ENCODE results near the gene FRMD1.
"Not testable (repeated sequence)": the region's sequence is repeated elsewhere in the genome, so short reads cannot be mapped to it uniquely, and the experiment has no call there.

FRMD1 gene

DNA sequence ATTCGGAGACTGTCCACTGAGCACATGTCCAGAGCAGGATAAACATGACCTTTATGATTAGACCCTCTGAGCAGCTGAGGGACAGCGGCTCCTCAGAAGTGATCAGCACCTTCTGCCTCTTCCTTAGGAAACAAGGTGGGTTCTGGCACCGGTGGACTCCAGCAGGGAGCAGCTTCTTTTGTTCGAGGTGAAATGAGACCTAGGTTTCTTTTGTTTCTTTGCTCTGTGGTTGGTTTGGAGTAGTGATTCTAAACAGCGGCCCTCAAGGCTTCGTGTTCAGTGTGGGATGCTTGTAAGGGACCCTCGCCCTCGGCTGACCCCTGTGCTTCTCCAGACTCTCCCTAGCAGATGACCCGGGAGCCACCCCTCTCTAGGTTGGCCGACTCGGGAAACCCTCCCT is 14.6 kb upstream of the FRMD1 start:
- DNase-seq, result no peak

DNA sequence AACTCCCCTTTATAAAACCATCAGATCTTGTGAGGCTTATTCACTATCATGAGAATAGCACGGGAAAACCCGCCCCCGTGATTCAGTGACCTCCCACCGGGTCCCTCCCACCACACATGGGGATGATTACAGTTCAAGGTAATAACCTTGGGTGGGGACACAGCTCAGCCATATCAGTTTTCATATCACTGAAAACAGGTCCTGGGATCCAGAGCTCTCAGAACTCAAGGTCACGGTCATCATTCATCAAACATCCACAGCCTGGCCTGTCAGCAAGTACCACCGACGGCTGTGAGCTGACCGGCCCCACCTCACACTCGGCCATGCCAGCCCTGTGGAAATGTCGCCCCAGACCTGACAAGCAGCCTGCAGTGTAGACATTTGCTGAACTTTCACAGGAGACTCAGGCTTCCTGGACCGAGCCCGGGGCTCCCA is 14.1 kb upstream of the FRMD1 start:
- DNase-seq, result no peak

DNA sequence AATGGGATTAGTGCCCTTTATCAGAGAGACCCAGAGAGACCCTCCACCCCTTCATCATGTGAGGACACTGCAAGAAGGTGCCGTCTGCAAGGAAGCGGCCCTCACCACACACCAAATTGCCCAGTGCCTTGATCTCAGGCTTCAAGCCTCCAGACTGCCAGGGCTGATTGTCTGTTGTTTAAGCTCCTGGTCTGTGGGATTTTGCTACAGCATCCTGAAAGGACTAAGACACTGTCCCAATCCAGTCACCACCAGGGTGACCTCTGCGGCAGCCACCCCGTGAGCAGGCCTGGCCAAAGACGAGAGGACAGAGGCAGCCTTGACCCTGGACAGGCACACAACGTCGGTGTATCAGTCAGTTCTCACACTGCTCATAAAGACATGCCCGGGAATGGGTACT is 13.5 kb upstream of the FRMD1 start:
- DNase-seq, result no peak

DNA sequence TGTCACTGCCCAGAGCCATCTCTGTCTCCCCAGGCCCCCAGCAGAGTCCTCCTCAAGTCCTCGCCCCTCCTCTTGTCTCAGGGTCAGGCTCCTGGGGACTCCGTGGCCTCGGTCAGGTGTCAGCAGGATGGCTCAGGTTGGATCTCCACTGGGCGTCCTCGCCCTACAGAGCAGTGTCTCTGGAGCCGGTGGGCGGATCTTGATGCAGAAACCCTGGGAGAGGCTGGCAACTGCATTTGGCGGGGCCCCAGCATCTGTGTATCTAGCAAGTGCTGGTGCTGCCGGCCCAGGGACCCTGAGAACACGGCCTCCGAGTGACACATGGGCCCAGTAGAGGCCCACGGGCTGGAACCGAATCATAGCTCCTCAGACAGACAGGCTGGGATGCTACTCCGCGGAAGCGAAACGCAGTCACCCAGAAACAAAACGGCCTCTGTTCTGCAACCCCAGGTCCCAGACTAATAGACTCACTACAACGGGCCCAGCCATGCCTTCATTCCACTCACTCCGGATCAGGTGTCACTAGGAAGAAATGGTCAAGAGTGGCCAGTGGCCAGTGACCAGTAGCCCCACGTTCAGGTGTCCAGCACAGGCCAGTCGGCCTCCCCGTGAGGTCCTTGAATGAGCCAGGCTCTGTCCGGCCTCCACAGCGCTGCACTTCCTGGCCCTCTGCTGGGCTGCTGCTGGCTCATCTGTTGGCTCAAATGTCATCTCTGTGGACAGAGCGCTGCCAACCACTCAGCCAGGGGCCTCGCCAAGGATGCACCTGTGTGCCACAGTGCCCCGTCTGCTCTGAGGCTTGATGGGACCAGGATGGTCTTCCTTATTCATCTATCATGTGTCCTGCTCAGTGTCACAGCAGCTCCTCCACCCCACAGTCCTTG is 12.6 kb upstream of the FRMD1 start:
- DNase-seq, result no peak

DNA sequence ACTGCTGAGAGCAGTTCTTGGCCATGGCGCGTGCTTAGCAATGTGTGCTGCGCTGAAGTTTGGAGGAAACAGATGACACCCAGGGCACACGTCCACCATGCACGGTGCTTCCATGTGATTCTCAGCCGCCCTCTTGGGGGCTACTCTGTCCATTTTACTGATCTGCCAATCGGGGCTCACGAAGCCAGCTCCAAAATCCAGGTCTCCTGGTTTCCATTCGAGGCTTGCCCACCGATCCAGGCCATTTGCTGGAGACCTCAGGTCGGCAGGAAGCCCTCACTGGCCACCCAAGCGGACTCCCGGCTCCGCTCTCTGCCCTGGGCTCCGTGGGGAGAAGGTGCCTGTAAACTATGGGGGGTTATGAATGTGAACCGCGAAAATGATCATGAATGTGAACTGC is 11.7 kb upstream of the FRMD1 start:
- no peak for DNase-seq

DNA sequence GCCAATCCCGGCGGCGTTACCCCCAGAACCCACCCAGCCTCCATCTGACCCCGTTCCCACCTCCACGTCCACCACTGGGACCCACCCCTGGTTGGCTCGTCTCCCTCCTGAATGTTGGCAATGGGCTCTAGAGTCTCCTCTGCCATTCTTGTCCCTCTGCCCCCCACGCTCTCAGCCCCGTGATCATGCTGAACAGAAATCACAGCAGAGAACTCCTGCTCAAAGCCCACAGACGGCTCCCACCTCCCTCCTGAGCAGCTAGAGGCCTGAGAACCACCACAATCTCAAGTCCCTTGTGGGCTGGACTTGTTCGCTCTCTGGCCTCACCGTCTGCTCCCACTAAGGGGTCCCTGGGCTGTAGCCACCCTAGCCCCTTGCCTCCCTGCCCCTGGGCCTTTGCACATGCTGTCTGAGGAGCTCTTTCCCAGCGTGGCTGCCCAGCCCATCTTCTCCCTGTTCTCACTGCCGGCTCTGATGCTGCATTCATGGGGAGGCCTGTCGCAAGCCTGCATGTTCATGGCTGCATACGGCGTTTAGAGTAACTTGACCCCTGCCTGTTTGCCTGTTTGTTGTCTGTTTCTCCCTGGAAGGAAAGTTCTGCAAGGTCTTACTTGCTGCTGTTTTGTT is 11.2 kb upstream of the FRMD1 start:
- no peak for DNase-seq

DNA sequence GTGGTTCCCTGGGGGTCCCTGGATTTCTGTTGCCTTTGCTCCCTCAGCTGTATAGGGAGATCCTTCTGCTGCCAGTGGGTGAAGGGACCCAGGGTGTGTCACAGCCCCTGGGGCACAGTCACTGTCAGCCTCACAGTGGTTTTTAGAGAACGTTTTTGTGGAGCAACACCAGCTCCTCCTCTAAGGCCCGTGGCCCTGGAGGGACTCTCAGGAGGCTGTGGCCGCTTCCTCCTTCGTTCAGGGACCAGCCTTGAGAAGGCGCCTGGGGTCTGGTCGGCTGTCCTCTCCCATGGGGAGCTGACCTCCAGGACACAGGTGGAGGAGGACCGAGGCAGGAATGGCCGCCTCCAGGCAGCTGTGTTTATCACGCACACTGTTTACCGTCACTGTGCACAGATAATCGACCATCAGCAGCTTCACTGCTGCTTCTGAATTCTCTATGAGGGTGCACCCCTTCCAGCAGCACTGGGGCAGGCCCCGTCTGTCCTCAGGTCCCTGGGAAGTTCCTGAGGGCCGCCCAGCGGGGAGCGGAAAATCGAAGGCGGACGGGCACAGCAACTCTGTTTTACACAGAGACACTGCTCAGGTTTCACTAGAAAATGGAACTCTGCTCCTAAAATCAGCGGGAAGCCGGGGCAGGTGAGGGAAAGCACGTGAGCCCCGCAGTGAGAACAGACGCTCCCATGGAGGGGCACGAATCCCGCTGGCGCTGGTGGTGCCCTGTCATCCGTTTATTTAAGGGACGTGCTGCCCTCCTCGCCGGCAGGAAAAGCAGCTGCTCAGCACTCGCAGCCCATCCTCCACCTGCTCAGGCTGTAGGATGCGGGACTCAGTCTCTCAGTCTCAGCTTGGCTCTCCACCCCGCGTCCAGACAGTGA is 10.4 kb upstream of the FRMD1 start:
- no peak for DNase-seq

DNA sequence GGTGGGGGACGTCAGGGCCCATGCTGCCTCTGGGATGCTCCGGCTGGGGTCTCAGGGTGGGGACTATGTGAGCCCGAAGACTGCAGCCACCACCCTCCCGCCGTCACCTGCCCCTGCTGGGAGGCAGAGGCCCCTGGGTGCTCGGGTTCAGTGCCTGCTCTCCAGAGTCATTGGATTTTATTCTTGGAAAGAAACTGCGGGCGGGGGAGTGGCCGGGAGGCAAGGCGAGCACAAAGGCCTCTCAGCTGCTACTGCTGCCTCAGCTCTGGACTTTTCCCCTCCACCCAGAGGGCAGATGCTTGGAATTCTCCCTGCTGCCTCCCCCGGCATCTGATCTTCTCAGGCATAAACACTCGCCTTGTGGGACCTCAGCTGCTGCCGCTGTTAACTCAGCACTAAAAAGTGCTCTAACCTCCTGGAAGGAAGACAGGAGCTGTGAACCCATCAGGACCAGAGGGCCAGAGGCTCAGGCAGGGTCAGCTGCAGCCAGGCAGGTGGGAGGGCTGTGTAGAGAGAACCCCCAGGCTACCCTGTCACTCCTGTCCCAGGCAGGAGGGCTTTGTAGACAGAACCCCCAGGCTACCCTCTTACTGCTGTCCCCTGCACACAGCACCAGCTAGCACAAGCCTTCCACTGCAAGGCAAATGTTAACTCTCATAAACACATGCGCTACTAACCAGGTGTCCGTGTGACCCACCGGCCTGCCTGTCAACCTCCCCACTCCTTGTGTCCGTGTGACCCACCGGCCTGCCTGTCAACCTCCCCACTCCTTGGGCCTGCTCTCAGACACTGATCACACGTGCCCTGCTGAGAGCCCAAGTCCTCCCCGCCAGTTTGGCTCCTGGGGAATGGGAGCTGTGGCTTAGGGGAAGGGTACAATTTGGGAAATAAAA is 9.4 kb upstream of the FRMD1 start:
- DNase-seq, result no peak

DNA sequence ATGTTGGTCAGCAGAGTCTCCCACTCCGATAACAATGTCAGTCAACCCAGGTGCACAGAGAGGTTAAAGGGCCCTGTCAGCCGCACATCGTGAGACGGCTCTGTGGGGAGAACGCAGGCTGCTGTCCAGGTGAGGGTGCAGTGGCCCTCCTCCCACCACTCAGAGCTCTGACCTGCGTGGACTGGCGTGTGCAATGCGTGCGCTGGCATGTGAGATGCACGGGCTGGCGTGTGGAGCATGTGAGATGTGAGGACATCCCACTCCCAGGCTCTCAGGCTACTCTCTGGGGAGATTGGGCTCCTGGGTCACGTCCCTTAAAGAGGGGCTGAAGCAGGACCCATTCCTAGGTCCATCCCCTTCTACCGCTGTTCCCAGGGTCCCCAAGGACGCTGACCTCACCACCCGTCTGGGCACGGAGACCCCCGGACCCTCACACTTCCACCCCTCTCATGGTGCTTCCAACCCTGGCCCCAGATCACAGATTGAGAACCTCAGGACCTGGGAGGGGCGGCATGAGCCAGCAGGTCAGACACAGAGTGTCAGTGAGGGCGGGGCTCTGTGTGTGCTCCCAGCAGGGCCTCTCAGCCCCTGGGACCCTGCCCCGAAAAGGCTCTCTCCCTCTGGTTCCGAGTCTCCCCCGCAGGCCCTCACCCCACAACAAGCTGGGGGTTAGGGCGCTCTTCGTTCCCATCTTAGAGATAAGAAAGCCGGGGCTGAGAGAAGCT is 8.6 kb upstream of the FRMD1 start:
- DNase-seq, result no peak

DNA sequence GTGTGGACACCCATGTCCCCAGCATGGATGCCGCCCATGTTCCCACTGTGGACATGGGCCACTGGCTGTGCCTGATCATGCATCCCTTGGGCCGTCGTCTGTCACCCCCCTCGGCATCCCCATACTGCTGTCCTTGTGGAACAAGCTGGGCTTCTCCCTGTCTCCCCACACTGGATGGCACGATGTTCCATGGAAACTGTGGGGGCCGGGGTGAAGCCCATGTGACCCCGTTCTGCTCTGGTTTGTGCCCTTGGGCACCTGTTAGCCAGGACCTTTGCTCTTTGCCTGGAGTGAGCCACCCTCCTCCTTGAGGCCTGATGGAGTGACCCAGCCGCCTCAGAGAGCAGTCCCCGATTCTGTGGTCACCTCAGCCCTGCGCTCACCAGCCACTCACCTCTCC is 7.6 kb upstream of the FRMD1 start:
- DNase-seq, result no peak

DNA sequence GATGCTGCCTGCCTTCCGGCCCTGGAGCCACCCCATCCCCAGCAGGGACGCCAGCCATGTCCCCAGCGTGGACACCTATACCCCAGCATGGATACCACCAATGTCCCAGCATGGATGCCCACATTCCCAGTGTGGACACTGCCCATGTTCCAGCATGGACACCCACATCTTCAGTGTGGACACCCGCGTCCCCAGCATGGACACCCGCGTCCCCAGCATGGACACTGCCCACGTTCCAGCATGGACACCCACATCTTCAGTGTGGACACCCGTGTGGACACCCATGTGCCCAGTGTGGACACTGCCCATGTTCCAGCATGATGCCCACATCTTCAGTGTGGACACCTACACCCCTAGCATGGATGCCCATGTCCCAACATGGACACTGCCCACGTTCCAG is 7.1 kb upstream of the FRMD1 start:
- no peak for DNase-seq

DNA sequence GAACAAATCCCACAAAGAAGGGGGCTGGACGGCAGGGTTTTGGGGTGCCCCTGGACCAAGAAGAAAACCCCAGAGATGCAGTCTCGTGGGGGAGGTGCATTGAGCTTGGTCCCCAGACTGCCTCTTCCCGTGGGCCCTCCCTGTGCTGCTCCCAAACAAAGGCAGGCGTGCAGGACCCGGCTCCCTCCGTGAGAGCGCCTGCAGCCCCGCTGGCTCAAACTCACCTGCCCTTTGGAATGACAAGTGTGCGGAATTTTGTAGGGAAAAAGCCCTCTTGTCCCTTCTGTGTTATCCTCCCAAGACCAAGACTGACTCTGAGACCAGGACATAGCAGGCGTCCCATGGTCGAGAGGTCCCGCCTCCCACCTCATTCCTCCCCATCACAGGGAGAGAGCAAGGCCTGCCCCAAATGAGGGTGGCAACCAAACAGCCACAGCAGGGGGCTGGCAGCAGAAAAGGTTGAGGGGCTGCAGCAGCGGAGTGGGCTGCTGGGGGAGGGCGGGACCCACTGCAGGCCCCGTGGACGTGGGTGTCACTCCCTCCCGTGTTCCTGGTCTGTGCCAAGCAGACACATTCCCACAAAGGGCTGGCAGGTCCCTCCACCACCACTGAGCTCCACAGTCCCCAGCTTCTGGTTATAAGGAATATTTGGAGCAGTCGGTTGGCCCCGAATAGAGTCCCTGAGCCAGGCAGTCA is 5.6 kb upstream of the FRMD1 start:
- no peak for DNase-seq

DNA sequence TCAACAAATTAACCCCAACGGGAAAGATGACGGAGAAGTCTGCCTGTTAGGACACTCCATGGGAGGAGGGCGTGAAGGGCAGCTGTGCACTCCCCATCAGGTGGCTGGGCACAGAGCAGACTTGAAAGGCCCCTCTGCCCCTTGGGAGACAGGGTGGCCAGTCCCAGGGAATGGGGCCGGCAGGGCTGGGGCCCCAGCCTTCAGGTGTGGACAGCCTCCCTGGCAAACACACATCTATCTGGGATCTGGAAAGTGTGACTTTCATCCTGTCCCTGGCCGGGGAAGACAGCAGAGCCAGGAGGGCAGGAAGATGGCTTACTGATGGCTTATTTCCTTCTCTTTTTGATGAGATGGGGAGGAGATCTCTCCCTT is 4.5 kb upstream of the FRMD1 start:
- no peak for DNase-seq

DNA sequence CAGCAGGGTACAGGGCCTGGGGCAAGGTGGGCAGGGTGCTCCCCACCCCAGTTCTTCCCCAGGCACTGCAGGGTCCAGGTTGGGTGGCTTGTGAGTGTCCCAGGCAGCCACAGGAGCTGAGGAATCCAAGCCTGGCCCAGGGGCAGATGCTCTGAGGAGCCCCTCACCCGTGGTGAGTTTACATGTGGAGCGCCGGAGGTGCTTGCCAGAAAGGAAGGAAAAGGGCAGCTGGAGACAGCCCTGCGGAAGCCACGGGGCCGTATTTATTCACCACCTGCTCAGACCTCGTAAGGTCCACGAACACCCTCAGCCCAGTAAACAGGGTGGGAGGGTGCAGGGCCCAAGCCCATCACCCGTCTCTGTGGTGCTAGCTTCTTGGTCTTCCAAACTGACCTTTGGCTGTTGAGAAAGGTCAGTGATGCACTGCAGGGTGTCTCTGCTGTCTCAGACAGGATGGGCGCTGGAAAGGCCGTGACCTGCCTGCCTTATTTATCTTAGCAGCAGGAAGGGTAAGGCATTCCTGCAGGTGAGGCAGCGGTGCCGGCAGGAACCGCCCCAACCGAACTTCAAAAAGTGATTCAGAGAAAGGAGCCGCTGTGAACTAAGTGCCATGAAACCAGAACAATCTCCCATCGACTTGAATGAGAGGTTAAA is 4.0 kb upstream of the FRMD1 start:
- no peak for DNase-seq

DNA sequence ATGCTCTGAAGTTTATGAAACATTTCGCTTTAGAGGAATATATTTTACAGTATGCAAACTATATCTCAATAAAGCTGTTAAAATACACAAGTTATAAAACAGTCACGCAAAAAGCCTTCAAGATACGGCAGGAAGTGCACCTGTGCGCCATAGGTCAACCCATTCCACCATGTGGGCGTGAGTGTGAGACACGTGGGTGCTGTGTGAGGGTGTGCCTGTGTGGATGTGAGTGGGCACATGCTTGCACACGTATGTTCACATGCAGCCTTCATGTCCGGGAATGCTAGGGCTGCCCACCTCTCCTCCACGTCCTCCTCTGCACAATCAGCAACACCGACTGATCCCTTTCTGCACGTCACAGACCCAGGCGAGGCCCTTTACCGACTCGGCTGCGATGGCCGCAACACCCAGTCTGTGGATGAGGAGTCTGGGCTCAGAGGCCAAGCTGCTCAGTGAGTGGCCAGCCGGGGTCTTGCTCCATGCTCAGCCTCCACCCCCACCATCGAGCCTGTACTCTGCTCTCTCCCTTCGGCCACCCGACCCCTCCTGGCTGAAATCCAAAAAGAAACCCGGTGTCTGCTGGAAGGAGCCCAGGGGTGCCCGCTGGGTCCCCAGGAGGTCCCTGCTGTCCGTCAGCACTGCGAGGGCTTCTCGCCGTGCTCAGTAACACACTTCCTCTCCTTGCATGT is 3.0 kb upstream of the FRMD1 start:
- no peak for DNase-seq

DNA sequence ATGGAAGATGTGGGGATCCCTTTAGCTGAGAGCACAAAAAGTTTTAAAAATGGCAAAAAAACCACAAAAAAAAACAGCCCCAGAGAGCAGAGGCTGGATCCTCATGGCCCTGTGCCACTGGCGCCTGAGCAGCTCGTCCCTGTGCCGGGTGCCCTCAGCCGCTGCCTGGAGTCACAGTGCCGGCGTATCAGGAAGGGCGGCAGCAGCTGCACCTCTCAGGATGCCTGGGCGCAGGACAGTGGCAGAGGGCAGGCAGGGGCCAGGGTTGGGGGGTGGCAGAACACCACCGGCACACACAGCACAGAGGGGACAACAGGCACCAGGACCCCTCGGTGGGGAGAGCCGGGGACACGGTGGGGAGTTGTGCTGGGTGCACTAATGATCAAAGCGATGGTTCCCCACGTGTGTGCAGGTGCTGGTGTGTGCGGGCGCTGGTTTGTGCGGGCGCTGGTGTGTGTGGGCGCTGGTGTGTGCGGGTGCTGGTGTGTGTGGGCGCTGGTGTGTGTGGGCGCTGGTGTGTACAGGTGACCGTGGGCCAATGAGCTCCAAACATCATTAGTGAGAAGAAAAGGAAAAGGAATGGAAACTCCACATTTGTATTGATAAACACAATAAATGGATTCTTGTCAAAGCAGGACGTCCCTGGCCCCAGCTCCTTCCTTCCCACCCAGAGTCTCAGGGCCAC is 1.5 kb upstream of the FRMD1 start:
- no peak for DNase-seq

DNA sequence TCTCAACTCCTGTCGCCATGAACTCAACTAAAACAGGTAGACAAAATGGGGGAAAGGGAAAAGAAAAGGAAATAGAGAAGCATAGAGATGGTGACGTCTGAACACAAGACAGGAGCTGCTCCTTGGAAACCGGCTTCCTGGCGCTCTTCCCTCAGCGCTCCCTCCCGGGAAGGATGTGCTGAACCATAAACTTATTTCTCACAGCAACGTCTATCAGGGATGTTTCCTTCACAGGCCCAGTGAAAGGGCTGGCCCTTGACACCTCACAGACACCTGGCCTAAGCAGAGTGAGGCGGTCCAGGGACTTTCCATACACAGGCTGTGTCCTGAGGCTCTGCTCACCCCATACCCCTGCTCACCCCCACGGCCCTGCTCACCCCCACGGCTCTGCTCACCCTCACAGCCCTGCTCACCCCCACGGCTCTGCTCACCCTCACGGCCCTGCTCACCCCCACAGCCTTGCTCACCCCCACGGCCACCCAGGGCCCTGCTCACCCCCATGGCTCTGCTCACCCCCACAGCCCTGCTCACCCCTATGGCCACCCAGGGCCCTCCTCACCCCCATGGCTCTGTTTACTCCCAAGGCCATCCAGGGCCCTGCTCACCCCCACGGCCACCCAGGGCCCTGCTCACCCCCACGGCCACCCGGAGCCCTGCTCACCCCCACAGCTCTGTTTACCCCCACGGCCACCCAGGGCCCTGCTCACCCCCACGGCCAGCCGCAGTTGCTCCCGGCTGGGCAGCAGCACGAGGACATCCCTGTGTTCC is 653 bp downstream of the FRMD1 start:
- DNase-seq, result no peak

DNA sequence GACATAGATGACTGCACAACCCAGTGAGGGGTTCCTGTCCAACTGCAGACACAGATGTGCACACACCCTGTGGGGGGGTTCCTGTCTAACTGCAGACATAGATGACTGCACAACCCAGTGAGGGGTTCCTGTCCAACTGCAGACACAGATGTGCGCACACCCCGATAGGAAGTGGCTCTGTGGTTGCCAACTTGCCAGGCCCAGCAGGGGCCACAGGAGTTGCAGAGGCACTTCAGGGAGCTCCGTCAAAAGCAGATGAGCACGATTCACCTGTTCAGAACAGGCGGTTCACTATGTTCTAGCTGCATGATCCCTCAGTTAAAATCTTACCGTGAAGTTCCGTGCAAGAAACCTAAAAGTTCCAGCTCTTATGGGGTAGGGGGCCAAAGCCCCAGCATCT is 1.6 kb downstream of the FRMD1 start:
- DNase-seq, result not testable (repeated sequence)

DNA sequence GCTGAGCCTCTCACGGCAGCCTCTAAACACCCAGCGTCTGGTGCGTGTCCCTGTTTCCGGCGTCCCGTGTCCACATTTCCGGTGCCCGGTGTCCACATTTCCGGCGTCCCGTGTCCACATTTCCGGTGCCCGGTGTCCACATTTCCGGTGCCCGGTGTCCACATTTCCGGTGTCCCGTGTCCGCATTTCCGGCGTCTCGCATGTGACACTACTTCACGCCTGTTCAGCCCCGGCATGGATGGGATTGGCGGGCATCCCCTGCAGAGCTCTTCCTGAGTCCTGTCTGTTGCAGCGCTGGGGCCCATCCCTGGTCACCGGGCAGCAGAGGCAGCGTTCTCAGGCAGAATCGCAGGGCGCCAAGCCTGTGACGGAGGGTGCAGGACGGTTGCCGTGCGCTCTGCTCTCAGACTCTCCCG is 3.2 kb downstream of the FRMD1 start:
- DNase-seq, result no peak

Data from activated naive CD4-positive, alpha-beta T cell (primary cell).